Stimulated activated CD4-positive, alpha-beta T cell treated with anti-CD3 and anti-CD28 coated beads, TNF-alpha, amount 100 ng/mL, for 24 hours (primary cell): ENCODE measurements around the gene AGAP1.

Experiments
- DNase-seq, 3 experiments: peaks; one replicate each; pipeline ENCODE4 v3.0.0-alpha.2; 2020; ENCODE audit warnings: low read depth in 3 of 3

Gene AGAP1

GRCh38 chr2:235992024-235992423, 498.2 kb downstream of the AGAP1 start:
- DNase-seq, result no peak

GRCh38 chr2:235996419-235996818, 502.6 kb downstream of the AGAP1 start:
- DNase-seq, result no peak

- no peak for DNase-seq
These were observed 505.2 kb downstream of the AGAP1 start for GRCh38 chr2:235999011-235999410.

- no peak for DNase-seq
These were observed 507.5 kb downstream of the AGAP1 start for GRCh38 chr2:236001166-236001828.

GRCh38 chr2:236001854-236002253, 508.0 kb downstream of the AGAP1 start:
- no peak for DNase-seq

GRCh38 chr2:236008006-236008405, 514.2 kb downstream of the AGAP1 start:
- no peak for DNase-seq

- no peak for DNase-seq
These were observed 515.0 kb downstream of the AGAP1 start for GRCh38 chr2:236008857-236009256.

GRCh38 chr2:236010920-236011685, 517.3 kb downstream of the AGAP1 start:
- DNase-seq, result no peak

GRCh38 chr2:236012155-236012554, 518.3 kb downstream of the AGAP1 start:
- DNase-seq, result no peak

- no peak for DNase-seq
These were observed 520.7 kb downstream of the AGAP1 start for GRCh38 chr2:236014408-236015131.

- no peak for DNase-seq
These were observed 521.3 kb downstream of the AGAP1 start for GRCh38 chr2:236015171-236015570.

GRCh38 chr2:236016496-236016895, 522.7 kb downstream of the AGAP1 start:
- no peak for DNase-seq

- no peak for DNase-seq
These were observed 523.6 kb downstream of the AGAP1 start for GRCh38 chr2:236017446-236017845.

- DNase-seq, result no peak
These were observed 525.6 kb downstream of the AGAP1 start for GRCh38 chr2:236019434-236019833.

- no peak for DNase-seq
These were observed 527.7 kb downstream of the AGAP1 start for GRCh38 chr2:236021499-236022057.

GRCh38 chr2:236022128-236022527, 528.3 kb downstream of the AGAP1 start:
- DNase-seq, result no peak

- no peak for DNase-seq
These were observed 532.0 kb downstream of the AGAP1 start for GRCh38 chr2:236025892-236026291.

GRCh38 chr2:236026841-236027240, 533.0 kb downstream of the AGAP1 start:
- no peak for DNase-seq

GRCh38 chr2:236028066-236028465, 534.2 kb downstream of the AGAP1 start:
- no peak for DNase-seq

GRCh38 chr2:236033462-236033861, 539.6 kb downstream of the AGAP1 start:
- DNase-seq, result no peak

GRCh38 chr2:236034974-236035373, 541.1 kb downstream of the AGAP1 start:
- no peak for DNase-seq

- no peak for DNase-seq
These were observed 542.2 kb downstream of the AGAP1 start for GRCh38 chr2:236036045-236036444.
